ENCODE measurements around the gene SMIM14.
"Not testable (repeated sequence)": the region's sequence is repeated elsewhere in the genome, so short reads cannot be mapped to it uniquely, and the experiment has no call there.

- not testable (repeated sequence) for TF ChIP-seq CTCF (IDR thresholded peaks at IDR 0.05; ENCODE audit: insufficient read depth, low read length, poor library complexity, severe bottlenecking); EZH2phosphoT487 (conservative IDR thresholded peaks at IDR 0.05; ENCODE audit: low read length)
These were observed 12.9 kb upstream of the SMIM14 start for GRCh38 chr4:39651586-39651985.
